HG02678 (cell line): ENCODE data around the gene SMPDL3A.
"Not testable (repeated sequence)": the region's sequence is repeated elsewhere in the genome, so short reads cannot be mapped to it uniquely, and the experiment has no call there.

Experiments
- ATAC-seq: cut with Tn5 transposase; IDR thresholded peaks from one replicate; pipeline ENCODE4 v1.9.1; 2021; ENCODE audit warnings: mild to moderate bottlenecking, moderate library complexity; ENCODE audit not compliant: unreplicated experiment

The SMPDL3A gene, protein sequence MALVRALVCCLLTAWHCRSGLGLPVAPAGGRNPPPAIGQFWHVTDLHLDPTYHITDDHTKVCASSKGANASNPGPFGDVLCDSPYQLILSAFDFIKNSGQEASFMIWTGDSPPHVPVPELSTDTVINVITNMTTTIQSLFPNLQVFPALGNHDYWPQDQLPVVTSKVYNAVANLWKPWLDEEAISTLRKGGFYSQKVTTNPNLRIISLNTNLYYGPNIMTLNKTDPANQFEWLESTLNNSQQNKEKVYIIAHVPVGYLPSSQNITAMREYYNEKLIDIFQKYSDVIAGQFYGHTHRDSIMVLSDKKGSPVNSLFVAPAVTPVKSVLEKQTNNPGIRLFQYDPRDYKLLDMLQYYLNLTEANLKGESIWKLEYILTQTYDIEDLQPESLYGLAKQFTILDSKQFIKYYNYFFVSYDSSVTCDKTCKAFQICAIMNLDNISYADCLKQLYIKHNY

DNA sequence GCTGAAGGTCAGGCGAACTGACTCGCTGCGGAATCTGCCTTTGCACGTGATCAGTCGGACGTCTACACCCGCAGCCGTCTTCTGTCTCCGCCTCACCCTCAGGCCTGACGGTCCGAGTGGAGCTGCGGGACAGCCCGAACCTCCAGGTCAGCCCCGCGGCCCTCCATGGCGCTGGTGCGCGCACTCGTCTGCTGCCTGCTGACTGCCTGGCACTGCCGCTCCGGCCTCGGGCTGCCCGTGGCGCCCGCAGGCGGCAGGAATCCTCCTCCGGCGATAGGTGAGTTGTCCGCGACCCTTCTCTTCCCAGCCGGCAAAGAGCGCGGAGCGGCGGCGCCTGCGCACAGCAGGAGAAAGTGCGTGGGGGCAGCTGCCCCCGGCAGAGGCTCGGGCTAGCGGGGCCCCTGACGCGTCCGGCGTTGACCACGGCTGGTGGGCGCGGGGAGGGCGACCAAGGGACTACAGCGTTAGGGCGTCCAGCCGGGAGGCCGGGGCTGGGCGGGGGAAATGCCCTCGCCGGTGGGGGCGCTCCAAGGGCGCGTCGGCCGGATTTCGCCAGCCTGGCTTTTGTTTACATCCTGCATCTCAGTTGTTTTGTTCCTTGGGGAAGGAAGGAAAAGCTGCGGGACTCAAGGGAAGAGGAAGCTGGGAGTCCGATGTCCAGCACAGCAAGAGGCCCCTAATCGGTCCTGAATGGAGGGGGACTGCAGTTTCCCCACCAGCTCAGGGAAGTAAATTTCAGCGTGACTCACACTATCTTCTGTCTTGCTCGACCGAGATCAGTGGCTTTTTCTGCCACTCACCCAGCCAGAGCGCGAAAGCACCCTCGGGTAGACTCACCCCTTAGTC is at the start of gene SMPDL3A:
Gene SMPDL3A (plus strand): TSS at position 77 of the 846 bp plus-strand sequence. CDS start 89 bp downstream, at position 166.
- ATAC-seq, result peak; percentile 56

DNA sequence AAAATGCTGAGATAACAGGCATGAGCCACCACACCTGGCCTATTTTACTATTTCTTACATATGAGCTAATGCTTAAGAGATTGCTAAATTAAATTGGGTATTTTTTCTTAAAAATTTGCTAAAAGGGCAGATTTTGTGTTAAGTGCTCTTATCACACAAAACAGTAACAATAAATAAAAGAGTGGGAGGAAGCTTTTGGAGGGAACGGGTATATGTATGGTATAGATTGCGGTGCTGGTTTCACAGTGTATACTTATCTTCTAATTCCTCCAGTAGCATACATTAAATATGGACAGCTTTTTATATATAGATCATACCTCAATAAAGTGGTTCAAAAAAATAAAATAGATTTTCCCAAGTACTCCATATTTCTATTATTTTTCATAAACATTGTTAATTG is 49.0 kb upstream of the SMPDL3A start:
- ATAC-seq, result no peak

DNA sequence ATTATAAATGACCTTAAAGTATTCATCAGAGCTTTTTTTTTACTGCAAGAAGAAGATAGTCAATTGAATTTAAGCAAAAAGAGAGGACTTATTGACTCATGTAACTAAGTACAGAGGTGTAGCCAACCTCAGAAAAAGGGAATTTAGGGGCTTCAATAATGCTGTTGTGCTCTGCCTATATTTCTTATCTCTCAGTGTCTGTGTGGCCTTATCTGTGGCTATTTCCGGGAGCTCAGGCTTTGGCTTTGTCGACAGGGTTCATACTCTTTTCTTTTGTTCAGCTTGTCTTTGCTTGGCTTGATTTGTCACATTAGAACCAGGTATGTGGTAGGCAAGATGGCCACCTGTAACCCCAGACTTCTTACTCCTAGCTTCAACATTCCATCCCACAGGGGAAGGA is 48.1 kb upstream of the SMPDL3A start:
- no peak for ATAC-seq

DNA sequence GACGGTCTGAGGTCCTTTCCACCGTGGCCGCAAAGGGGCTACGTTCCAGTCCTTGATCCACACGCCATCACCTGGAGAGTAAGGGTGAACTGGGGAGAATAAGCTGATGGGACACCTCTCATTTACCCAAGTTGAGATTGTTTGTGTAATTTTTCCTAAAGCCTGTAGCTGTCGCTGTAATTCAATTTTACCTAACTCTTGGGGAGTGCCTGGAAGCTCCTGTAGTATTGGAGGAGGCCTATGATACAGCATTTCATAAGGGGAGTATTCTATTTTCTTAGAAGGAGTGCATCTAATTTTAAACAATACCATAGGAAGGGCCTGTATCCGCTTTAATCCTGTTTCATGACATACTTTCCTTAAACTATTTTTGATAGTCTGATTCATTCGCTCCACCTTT is 44.8 kb upstream of the SMPDL3A start:
- ATAC-seq, result not testable (repeated sequence)

DNA sequence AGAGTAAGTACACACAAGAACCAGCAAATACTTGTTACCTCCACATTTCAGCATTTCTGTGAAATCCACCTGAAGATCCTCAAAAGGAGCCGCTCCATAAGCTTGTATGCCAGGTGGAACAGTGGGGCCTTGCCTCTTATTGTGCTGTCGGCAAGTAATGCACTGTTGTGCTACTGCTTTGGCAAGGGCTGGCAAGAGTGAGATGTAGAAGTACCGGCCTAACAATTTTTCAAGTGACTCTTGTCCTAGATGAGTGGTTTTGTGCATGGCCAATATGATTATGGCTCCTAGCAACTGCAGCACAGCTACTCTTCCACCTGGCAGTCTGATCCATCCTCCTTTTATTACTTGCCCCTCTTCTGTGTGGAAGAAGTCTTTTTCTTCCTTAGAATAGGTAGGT is 44.2 kb upstream of the SMPDL3A start:
- not testable (repeated sequence) for ATAC-seq

DNA sequence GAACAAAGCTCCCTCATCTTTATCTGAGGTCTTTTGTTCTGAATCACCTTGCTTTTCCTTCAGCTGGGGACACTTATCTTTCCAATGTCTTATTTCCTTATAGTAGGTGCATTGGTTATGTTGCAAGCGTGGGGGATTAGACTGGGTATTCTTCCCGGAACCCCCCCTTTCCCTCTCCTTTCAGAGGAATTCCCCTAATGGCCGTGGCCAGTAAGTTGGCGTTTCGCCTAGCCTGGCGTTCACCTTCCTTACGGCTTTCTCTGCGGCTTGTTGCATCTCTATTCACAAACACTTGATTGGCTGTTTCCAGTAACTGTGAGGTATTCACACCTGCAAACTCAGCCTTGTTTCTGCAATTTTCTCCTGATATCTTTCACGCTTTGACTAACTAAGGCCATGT is 42.4 kb upstream of the SMPDL3A start:
- ATAC-seq, result no peak

DNA sequence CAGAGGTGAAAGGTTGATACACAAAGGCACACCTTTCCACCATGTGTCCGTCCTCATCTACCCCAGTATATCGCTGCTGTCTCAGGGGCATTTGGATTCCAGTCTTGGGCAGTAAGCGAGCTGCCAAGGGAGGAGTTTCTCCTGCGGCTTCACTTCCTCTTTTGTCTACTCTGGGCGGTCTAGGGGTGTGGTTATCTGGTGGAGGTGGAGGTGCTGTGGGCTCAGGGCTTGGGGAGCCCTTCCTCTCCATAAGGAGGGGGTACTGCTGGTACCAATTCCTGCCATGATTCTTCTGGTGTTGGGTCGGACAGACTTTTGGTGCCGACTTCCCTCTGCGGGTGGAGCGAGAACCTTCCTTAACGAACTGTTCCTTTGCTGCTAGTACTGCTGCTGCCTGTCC is 41.5 kb upstream of the SMPDL3A start:
- no peak for ATAC-seq

DNA sequence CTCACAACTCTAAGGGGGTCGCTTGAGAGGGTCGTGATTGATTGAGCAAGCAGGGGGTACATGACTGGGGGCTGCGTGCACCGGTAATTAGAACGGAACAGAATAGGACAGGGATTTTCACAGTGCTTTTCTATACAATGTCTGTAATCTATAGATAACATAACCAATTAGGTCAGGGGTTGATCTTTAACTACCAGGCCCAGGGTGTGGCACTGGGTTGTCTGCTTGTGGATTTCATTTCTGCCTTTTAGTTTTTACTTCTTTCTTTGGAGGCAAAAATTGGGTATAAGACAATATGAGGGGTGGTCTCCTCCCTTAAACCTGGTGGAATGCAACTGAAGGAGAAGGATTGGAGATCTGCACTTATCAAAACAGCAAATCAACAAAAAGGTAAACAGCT is 40.1 kb upstream of the SMPDL3A start:
- ATAC-seq, result not testable (repeated sequence)

DNA sequence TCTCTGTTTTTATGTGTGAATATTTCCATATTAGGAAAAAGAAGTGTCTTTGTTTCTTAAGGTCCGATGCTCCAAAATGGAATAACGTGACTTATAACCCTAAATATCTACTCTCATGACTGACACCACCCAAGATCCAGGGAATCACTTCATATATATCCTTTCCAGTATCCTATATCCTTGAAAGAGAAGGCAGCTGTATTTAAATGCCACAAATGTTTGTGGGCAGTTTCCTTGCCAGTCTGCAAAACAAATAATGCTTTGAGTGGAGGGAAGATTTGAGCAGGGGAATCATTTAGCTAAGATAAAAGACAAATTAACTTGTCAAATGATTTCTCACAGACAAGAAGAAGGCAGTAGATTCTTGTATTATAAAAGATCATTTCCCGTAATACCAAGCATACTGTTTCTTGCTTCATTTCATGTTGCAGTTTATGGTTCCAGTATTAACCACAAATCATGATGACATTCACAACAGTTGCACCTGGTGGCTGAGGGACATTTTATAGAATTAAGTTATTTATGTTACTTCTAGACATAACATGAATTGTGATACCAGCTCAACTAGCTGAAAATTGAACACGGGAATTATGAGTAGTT is 39.5 kb upstream of the SMPDL3A start:
- no peak for ATAC-seq

DNA sequence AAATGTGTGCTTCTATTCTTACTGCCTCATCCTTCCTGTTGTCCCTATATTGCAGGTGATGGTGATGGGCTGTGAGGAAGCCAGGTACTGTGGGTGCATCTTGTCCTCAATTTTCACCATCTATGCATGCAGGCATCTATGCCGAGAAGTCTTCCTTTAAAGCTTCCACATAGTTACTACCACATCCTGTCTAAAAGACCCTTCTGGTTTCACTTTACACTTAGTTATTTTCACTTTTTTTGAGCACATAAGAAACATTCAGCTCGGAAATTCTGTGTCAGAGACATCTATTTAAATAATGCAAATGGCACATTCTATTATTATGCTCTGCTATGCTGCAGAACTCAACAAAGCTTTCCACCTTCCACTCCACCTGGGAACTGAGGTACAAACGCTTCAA is 37.7 kb upstream of the SMPDL3A start:
- peak; percentile 89 for ATAC-seq

DNA sequence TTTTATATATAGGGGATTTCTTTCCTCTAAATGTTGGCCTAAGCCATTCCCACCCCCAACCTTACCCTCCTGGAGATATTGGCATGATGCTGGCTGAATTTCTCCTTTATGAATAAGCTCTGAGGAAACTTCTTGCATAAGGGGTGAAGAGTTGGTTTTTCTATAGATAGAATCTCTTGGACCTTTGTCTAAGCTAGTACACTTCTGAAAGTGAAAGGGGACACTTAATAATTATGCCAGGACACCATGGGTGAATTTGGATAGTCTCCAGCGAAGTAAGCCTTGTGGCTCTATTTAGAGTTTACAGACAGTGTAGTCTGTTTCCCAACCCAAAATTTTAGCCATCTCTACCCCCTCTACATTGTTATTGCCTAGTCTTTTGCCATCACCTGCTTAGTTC is 36.6 kb upstream of the SMPDL3A start:
- ATAC-seq, result peak; percentile 32

DNA sequence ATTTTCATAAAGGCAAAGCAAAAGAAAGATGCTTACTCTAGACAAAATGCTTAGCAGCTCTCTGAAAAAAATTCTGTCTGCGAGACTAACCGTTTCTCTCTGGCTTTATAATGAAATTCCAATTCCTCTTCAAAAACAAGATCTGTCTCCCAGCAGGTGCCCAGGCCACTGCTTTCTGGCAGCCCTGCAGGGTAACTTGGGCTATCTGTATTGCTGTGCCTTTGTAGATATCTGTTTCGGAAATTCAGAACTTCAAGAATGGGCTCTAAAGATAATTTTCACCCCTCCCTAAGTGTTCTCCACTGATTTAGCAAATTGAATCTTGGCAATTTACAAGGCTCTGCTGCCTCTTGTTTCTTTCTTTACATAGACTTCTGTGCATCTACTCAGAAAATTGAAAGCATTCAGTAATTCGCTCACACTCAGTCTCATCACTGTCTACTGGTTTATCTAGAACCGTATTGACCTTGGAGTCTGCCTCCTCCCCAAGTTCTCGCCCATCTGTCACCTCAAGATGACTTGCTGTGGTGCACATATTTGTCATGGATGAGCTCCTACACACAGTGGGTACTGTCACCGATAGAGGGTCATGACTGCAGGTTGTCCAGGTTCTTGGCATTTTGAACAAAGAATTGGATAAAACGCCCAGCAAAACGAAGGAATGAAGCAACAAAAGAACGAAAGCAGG is 35.9 kb upstream of the SMPDL3A start:
- no peak for ATAC-seq

DNA sequence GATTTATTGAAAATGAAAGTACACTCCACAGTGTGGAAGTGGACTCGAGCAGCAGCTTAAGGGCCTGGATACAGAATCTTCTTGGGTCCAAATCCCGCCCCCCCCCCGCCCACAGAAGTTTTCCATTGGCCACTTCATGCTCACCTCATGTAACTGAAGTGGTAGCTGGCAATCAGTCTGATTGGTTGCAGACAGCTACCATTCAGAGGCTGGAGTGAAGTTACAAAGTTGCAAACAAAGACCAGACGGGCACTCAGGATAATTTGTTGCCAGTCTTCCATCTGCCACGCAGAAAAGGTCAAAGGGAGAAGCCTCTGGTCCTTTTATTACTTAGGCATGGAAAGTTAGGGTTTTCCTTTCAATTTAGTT is 35.4 kb upstream of the SMPDL3A start:
- ATAC-seq, result no peak

DNA sequence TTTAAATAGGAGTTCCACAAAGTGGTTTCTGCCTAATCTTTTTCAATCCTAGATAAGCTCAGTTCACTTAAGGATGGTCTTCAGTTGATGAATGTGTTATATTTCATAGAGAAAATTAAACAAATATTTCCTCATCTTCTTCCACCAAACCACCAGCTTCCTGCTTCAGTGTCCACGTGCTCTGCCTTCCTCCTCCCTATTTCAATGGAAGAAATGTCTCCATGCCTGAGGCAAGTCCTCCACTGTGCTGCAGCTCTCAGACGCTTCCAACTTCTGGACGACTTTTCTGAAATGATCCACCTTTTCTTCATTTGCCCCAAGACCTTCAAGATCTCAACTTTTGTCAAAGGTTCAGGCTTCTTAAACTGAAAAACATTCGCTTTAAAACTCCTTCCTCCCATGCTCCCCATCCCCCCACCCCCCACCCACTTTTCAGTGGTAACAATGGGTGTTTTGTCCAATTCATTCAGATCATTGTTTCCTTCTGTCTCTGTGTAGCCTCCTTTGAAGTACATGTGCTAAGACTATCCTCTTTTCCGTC is 34.8 kb upstream of the SMPDL3A start:
- ATAC-seq, result no peak

DNA sequence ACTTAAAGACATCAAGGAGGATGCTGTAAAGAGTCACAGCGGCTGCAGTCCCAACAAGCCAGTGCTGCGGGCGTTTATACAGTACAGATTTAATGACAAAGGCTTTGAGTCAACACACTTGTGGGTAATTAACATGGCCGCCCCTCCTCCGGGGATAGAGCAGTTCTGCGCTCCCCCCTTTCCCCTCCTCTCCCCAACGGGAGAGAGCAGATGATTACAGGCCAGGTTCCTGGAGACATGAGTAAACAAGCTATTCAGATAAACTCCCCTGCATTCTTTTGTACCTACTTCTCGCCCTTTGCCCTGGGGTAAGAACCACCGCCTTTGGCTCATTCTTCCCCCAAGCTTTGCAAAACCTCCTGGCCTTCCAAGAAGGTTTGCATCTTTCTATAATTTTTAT is 33.2 kb upstream of the SMPDL3A start:
- no peak for ATAC-seq

DNA sequence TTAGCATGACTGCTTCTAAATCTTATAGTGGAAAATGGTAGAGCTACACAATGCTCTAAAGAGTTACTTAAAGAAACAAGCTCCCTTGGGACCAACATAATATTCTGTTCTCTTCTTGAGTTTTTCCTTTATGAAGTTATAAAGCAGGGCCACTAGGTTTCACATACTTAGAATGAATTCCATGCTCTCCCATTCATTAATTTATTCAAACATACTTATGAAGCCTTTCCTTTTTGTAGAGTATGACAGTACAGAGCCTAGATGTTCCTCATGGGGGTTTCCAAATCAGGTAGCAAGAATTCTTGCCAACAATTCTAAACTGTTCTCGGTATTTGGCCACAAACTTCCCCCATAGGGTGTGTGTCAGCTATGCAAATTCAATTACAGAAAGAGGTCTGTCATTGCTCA is 30.1 kb upstream of the SMPDL3A start:
- peak; percentile 100 for ATAC-seq

DNA sequence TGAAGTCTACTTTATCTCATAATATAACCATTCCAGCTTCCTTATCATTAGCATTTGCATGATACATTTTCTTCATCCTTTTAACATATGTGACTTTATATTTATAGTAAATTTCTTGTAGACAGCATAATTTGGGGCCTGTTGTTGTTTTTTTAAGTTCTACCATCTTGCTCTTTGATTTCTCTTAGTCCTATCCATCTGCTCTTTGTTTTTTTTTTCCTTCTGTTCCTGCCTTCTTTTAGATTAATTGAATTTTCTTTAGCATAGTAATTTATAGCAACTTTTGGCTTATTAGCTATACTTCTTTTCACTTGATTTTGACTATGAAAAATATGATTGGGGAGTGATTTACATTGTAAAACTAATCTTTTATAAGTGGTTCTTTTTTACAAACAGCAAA is 28.7 kb upstream of the SMPDL3A start:
- no peak for ATAC-seq

DNA sequence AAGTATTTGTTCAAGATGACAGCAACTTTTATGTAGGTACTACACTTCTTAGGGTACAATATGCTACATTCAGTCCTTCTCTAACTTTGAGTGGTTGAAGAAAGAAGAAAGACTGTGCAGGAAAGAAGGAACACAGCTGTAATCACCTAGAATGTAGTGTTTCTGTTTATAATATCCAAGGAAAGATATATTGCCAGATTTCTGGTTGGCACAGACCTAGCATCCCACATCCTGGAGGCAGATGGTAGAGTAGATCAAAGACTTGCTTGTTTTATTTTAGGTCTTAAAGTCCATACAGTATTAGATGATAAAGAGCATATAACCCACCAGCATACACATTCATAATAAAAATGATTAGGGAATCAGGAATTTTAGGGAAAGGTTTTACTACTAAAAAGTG is 22.8 kb upstream of the SMPDL3A start:
- no peak for ATAC-seq

DNA sequence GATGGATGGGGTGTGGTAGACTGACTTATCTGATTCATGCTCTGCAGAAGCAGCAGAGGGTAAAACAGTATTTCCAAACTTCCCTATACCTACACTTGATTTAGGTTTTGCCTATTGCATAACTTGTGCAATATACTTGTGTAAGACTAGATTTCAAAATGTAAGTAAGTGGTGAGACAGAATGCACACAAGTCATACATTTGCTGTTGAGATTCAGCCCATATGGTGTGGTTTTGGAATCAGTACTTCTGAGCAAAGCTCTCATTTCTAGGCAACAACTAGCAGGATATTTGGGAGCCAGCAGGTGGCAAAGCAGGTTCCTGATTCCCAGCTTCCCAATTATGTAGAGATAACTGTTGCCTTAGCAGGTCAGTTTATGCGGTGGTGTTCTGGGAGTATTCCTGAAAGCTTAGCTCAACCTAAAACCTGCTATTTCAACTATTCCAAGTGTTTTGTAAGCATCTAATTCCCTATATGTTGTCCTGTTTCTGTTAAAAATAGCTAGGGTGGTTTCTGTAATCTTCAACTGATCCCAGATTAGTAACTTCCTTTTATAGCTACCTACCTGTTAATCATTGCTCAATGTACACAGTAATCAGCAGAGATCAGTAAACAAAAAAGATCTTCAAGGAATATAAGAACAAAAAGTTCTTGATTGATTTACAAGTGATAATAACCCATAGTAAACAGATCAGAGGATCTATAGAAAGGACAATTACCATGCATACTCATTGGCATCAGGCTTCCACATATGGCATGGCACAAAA is 18.0 kb upstream of the SMPDL3A start:
- ATAC-seq, result no peak
